ENCODE data around the gene PPP2CA.
"Not testable (repeated sequence)": the region's sequence is repeated elsewhere in the genome, so short reads cannot be mapped to it uniquely, and the experiment has no call there.

Gene PPP2CA

DNA sequence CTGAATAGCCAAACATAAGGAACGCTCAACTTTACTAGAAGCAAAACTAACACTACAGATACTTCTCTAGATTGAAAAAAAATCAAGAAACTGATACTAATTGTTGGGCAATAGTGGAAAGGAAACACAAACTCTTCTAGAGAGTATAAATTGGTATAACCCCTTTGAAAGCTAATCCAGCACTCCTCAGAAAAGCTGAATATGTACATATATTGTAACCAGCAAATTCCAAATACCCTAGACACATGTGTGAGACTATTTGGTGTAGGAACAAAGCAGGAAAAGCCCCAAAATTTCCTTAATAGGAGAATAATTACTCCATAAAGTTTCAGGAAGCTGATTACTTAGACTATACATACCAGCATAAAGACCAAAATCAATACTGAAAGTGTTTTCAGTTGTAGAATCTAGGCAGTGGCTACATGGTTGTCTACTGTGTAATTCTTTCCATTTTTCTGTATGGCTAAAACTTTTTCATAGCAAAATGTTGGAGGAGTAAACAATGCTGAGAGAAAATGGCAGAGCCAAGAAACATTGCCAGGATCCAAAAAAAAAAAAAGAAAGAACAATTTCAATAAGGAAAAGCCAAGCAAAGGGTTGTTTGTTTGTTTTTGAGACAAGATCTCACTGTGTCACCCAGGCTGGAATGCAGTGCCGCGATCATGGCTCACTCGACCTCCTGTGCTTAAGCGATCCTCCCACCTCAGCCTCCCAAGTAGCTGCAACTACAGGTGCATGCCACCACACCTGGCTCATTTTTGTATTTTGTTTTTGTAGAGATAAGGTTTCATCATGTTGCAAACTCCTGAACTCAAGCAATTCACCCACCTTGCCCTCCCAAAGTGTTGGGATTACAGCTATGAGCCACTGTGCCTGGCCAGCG is 64.1 kb downstream of the PPP2CA start:
- Histone ChIP-seq H3K9ac (no peak overlapping the region), H3K79me2 (peaks cover 50% of the 10 kb centered on the region), H3K4me3 (ENCODE audit: low read depth, low read length) (no peak overlapping the region), H3K4me2 (ENCODE audit: low read length) (no peak overlapping the region), H2AFZ (no peak overlapping the region), H3K27me3 (ENCODE audit: control insufficient read depth, insufficient read depth, low read length) (no peaks in the 10 kb centered on the region), H3K27ac (no peak overlapping the region), H3K36me3 (ENCODE audit: control insufficient read depth, insufficient read depth, low read length) (no peaks in the 10 kb centered on the region), H3K9me3 (ENCODE audit: control insufficient read depth, low read length) (no peaks in the 10 kb centered on the region), H3K4me1 (peaks cover 2% of the 10 kb centered on the region)
- TF ChIP-seq, protein P1, sequence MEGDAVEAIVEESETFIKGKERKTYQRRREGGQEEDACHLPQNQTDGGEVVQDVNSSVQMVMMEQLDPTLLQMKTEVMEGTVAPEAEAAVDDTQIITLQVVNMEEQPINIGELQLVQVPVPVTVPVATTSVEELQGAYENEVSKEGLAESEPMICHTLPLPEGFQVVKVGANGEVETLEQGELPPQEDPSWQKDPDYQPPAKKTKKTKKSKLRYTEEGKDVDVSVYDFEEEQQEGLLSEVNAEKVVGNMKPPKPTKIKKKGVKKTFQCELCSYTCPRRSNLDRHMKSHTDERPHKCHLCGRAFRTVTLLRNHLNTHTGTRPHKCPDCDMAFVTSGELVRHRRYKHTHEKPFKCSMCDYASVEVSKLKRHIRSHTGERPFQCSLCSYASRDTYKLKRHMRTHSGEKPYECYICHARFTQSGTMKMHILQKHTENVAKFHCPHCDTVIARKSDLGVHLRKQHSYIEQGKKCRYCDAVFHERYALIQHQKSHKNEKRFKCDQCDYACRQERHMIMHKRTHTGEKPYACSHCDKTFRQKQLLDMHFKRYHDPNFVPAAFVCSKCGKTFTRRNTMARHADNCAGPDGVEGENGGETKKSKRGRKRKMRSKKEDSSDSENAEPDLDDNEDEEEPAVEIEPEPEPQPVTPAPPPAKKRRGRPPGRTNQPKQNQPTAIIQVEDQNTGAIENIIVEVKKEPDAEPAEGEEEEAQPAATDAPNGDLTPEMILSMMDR (IDR thresholded peaks at IDR 0.05) = no peak

DNA sequence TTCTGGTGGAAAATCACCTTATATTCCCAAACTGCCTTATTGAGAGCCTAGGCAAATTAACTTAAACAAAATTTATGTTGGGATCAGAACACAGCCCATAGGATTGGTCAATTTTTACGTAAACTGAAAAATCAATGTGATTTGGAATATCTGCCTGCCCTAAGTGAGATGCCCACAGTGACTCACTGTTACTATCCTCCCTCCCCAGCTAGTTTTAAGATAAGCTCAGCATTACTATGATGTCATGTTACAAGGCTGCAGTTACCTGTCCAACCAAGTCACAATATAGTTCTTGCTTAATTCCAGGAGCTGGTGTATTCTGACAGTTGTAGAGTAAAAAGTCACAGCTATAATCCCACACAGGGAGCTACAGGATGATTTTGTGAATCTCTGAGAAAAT is 72.2 kb downstream of the PPP2CA start:
- TF ChIP-seq, protein P1 (IDR thresholded peaks at IDR 0.05) = no peak
- Histone ChIP-seq H3K4me3 (ENCODE audit: low read depth, low read length) (no peak overlapping the region), H3K4me1 (peaks cover 4% of the 10 kb centered on the region), H2AFZ (no peak overlapping the region), H3K36me3 (ENCODE audit: control insufficient read depth, insufficient read depth, low read length) (no peaks in the 10 kb centered on the region), H3K9ac (no peak overlapping the region), H3K27me3 (ENCODE audit: control insufficient read depth, insufficient read depth, low read length) (no peaks in the 10 kb centered on the region), H3K4me2 (ENCODE audit: low read length) (no peak overlapping the region), H3K27ac (no peak overlapping the region), H3K79me2 (peaks cover 37% of the 10 kb centered on the region), H3K9me3 (ENCODE audit: control insufficient read depth, low read length) (no peaks in the 10 kb centered on the region)

DNA sequence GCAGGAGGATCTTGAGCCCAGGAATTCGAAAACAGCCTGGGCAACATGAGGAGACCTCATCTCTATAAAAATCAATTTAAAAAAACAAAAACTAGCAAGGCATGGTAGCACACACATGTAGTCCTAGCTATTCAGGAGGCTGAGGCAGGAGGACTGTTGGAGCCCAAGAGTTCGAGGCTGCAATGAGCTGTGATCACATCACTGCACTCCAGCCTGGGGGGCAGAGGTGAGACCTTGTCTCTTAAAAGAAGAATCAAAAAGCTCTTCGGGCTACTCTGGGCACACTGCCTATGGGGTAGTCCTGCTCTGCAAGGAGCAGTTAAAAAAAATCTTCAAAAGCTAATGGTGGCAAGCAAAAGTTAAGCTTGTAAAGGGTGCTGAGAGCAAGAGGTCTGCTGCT is 72.6 kb downstream of the PPP2CA start:
- Histone ChIP-seq H3K4me2 (ENCODE audit: low read length) (no peak overlapping the region), H3K36me3 (ENCODE audit: control insufficient read depth, insufficient read depth, low read length) (no peaks in the 10 kb centered on the region), H3K9ac (no peak overlapping the region), H3K4me3 (ENCODE audit: low read depth, low read length) (no peak overlapping the region), H3K4me1 (peaks cover 4% of the 10 kb centered on the region), H3K27ac (no peak overlapping the region), H3K9me3 (ENCODE audit: control insufficient read depth, low read length) (no peaks in the 10 kb centered on the region), H2AFZ (no peak overlapping the region), H3K27me3 (ENCODE audit: control insufficient read depth, insufficient read depth, low read length) (no peaks in the 10 kb centered on the region), H3K79me2 (peaks cover 37% of the 10 kb centered on the region)
- TF ChIP-seq, protein P1 (IDR thresholded peaks at IDR 0.05) = no peak

DNA sequence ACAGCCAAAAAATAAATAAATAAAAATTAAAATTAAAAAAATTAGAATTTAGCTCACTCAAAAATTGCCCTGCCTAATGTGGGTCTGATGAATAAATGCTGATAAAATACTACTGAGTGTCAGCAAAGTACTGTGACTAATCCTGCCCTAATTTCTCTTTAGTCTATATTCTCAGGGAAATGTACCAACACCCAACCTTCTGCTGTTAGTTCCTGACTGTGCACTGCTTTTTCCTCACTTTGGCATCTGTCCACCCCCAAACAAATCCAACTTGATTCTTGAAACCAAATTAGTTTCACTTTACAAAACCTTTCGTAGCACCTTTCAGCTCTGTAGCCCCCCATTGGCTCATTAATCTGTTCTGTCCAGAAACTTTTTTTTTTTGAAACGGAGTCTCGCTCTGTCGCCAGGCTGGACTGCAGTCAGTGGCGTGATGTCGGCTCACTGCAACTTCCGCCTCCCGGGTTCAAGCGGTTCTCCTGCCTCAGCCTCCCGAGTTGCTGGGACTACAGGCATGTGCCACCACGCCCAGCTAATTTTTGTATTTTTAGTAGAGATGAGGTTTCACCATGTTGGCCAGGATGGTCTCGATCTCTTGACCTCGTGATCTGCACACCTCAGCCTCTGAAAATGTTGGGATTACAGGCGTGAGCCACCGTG is 73.6 kb downstream of the PPP2CA start:
- H3K9me3 ChIP-seq (ENCODE audit: control insufficient read depth, low read length); H3K4me3 ChIP-seq (ENCODE audit: low read depth, low read length); H3K9ac ChIP-seq; H3K36me3 ChIP-seq (ENCODE audit: control insufficient read depth, insufficient read depth, low read length); H3K4me2 ChIP-seq (ENCODE audit: low read length); H3K4me1 ChIP-seq; H3K27ac ChIP-seq; H3K27me3 ChIP-seq (ENCODE audit: control insufficient read depth, insufficient read depth, low read length); H2AFZ ChIP-seq: not testable (repeated sequence)
- H3K79me2 ChIP-seq = peaks cover 40% of the 10 kb centered on the region

DNA sequence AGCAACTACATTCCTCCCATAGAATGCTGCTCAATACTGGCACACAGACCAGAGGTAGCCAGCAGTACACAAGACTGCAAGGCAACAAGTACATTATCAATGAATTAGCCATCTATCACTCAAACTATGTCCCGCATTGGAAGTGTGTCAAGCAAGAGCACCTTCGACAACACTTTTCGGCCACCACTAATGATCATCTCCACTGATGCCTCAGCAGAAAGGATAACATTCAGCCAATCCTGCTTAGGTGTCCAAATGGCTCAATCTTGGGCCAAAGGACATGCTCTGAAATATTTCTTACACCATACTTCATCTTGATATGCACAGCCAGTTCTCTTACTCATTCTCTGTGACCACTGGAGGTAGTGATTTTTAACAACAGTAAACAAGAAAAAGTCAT is 74.2 kb downstream of the PPP2CA start:
- Histone ChIP-seq H3K9ac (no peak overlapping the region), H3K27ac (no peak overlapping the region), H2AFZ (no peak overlapping the region), H3K4me3 (ENCODE audit: low read depth, low read length) (no peak overlapping the region), H3K36me3 (ENCODE audit: control insufficient read depth, insufficient read depth, low read length) (no peaks in the 10 kb centered on the region), H3K4me2 (ENCODE audit: low read length) (no peak overlapping the region), H3K9me3 (ENCODE audit: control insufficient read depth, low read length) (no peaks in the 10 kb centered on the region), H3K27me3 (ENCODE audit: control insufficient read depth, insufficient read depth, low read length) (no peaks in the 10 kb centered on the region), H3K4me1 (peaks cover 7% of the 10 kb centered on the region), H3K79me2 (peaks cover 46% of the 10 kb centered on the region)
- TF ChIP-seq, protein P1 (IDR thresholded peaks at IDR 0.05) = no peak
